ENCODE data around the gene COPZ1. TPM values are rescaled to one million over a fixed set of nuclear protein-coding genes. Genes with fewer than 3 reads are reported as not detected.

The COPZ1 gene
- total RNA-seq, 1 donor from 2014 or later: 60.3 TPM

DNA sequence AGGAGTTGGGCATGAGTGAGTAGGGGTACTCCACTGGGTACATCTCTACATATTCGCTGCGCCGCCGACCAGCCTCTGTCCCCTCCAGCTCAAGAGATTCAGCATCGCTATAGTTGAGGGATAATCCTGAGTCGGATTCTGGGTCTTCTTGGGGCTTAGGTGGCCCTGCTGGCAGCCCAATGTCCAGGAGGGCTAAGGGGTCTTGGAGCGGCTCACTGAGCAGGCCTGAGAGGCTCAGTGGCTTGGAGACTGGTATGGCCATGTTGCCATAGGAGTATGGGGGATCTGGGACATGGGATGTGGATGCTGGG is 32.0 kb upstream of the COPZ1 start:
- Histone ChIP-seq H3K9me3 (no peaks in the 10 kb centered on the region), H3K36me3 (peaks cover 0 to 13% of the 10 kb centered on the region in 2 donors), H3K4me1 (no peaks in the 10 kb centered on the region), H3K27ac (no peak overlapping the region), H3K4me3 (no peak overlapping the region), H3K27me3 (no peaks in the 10 kb centered on the region)
- TF ChIP-seq, protein P1, sequence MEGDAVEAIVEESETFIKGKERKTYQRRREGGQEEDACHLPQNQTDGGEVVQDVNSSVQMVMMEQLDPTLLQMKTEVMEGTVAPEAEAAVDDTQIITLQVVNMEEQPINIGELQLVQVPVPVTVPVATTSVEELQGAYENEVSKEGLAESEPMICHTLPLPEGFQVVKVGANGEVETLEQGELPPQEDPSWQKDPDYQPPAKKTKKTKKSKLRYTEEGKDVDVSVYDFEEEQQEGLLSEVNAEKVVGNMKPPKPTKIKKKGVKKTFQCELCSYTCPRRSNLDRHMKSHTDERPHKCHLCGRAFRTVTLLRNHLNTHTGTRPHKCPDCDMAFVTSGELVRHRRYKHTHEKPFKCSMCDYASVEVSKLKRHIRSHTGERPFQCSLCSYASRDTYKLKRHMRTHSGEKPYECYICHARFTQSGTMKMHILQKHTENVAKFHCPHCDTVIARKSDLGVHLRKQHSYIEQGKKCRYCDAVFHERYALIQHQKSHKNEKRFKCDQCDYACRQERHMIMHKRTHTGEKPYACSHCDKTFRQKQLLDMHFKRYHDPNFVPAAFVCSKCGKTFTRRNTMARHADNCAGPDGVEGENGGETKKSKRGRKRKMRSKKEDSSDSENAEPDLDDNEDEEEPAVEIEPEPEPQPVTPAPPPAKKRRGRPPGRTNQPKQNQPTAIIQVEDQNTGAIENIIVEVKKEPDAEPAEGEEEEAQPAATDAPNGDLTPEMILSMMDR (IDR thresholded peaks at IDR 0.05): no peak
- DNase-seq (ENCODE audit: low spot score in 2 of 2): no peak
- intact Hi-C loops (cut with DNase I): no loop called here

DNA sequence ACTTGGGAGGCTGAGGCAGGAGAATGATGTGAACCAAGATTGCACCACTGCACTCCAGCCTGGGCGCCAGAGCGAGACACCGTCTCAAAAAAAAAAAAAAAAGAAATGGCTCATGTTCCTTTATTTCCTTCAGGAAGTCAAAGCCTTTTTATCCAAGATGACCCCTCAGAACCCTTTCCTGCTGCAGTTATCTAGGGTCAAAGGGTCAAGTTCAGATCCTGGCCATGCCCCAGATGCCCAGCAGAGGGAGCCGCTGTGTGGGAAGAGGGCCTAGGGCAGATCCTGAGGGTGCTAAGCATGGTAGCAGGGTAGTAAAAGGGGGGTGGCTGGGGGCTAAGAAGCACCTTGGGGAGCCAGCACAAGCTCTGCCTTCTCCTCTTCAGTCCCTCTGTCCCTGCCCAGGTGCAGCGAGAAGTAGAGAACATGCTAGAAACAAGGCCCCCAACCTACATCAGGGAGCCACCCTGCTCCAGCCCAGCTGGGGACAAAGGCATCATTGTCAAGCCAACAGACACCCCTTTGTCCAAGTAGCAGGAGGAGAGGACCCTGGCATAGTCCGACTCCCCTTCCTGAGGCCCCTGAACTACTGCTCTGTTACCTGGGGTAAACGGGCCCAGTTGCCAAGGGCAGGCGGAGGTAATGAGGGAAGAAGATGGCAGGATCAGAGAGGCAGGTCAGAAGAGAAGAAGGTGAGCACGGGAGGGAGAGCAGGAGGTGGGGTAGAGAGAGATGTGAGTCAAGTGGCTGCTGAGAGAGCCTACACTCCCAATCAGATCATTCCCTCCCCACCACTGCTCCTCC is 30.6 kb upstream of the COPZ1 start:
- TF ChIP-seq, protein P1 (IDR thresholded peaks at IDR 0.05): peak; percentile 60 to 77 (median 70)
- DNase-seq (ENCODE audit: low spot score in 2 of 2): peak in 1 of 2 donors; percentile 72
- intact Hi-C loops (cut with DNase I): loop anchor here (2.0 kb wide), 1 partner anchor 74 kb away; no protein-coding TSS in a partner anchor

DNA sequence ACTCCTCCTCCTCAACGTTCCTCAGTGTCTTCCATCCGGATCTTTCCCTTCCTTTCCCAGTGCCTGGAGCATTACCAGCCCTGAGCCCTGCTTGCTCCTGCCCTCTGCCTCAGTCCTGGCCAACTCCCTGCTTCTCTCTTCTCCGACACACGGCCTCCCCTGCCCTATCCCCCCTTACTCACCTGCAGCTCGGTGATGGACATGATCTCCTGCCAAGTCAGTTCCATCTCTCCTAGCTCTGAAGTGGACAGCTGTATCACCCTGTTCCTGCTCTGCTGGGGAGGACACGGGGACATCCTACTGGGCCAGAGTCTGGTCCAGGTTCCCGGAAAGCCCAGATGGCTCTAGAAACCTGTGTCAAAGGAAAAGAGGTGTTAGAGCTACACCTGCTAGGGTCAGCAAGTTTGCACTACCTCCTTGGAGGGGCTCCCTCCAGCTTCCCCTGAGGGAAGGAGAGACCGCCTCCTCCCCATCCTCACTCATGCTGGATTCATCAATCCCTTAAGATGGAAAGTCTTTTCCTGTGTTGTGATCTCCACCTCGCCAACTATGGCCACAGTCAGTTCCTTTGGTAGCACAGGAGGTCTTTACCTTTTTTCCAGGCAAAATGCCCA is 29.9 kb upstream of the COPZ1 start:
- no peaks in the 10 kb centered on the region for H3K27me3 ChIP-seq
- intact Hi-C loops (cut with DNase I): loop anchor here (2.0 kb wide), 1 partner anchor 74 kb away; no protein-coding TSS in a partner anchor
- no peaks in the 10 kb centered on the region for H3K36me3 ChIP-seq
- TF ChIP-seq, protein P1 (IDR thresholded peaks at IDR 0.05): no peak
- no peaks in the 10 kb centered on the region for H3K9me3 ChIP-seq
- H3K4me1 ChIP-seq: no peaks in the 10 kb centered on the region
- H3K4me3 ChIP-seq: no peak overlapping the region
- H3K27ac ChIP-seq: no peak overlapping the region
- DNase-seq (ENCODE audit: low spot score in 2 of 2): no peak

More for the DNA sequence above, 30.6 kb upstream of the COPZ1 start:
- Histone ChIP-seq H3K9me3 (no peaks in the 10 kb centered on the region), H3K27ac (no peak overlapping the region), H3K4me1 (no peaks in the 10 kb centered on the region), H3K36me3 (no peaks in the 10 kb centered on the region), H3K4me3 (no peak overlapping the region), H3K27me3 (no peaks in the 10 kb centered on the region)

DNA sequence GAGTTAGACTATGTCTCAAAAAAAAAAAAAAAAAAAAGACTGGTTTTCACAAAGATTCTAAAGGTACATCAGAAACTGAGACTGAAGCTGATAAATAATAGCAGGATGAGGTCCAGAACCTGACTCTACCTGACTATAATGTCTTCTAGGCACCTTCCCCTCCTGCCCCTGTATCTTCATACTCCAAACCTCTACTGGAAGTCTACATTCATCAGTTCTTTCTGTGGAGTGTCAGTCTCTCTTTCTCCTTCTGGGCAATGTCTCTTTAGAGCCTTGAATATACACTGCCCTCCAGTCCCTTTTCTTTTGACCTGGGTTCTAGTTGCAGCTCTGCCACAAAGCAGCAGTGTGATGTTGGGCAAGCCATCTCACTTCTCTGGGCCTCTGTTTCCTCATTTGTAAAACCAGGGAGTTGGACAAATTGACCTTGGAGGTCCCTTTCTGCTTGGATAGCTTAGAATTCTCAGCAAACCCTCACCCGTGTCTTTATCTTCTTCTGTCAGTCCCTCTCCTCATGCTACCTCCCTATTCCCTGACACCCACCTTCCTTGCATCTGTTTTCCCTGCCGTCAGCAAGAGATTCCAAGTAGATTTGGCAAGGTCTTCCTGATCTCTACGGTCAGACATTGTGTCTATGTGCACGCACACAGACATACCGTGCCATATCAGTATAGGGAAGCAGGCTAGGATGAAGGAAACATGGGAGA is 28.4 kb upstream of the COPZ1 start:
- Histone ChIP-seq H3K36me3 (no peaks in the 10 kb centered on the region), H3K27ac (no peak overlapping the region), H3K27me3 (no peaks in the 10 kb centered on the region), H3K4me1 (peaks cover 0 to 5% of the 10 kb centered on the region in 2 donors), H3K4me3 (no peak overlapping the region), H3K9me3 (no peaks in the 10 kb centered on the region)
- TF ChIP-seq, protein P1 (IDR thresholded peaks at IDR 0.05): no peak
- intact Hi-C loops (cut with DNase I): no loop called here
- no peak for DNase-seq (ENCODE audit: low spot score in 2 of 2)

DNA sequence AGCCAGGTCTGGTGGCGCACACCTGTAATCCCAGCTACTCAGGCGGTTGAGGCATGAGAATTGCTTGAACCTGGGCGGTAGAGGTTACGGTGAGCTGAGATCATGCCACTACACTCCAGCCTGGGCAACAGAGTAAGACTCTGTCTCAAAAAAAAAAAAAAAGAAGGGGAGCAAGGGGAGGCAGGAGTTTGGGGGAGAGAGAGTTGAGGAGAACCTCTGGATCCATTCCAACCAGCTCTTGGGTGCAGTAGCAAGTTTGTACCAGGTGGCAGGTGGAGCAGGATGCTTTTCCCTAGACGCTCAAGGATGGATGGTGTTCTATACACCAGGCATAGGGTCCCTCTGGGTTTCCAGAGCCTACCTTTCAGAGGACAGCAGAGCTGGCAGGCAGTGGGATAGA is 26.0 kb upstream of the COPZ1 start:
- Histone ChIP-seq H3K27ac (no peak overlapping the region), H3K4me1 (peaks cover 0 to 5% of the 10 kb centered on the region in 2 donors), H3K36me3 (no peaks in the 10 kb centered on the region), H3K4me3 (no peak overlapping the region), H3K27me3 (no peaks in the 10 kb centered on the region), H3K9me3 (no peaks in the 10 kb centered on the region)
- DNase-seq (ENCODE audit: low spot score in 2 of 2): no peak
- intact Hi-C loops (cut with DNase I): no loop called here
- TF ChIP-seq, protein P1 (IDR thresholded peaks at IDR 0.05): no peak

Data from ascending aorta (tissue), 2 donors.